K562 (cell line): ENCODE data around the gene HMCES. TPM values are rescaled to one million over a fixed set of nuclear protein-coding genes. Genes with fewer than 3 reads are reported as not detected.

ENCODE experiments used
- ARID3B ChIP-seq: fragments of 250-450 bp; sonication (Bioruptor Pico); IDR thresholded peaks from 2 replicates; pipeline ENCODE4 v1.4.0; 2020; ENCODE audit warnings: borderline replicate concordance
- BRCA1 ChIP-seq, 2 experiments: fragments of 450-650 bp in 1 of 2; sonication (generic) in 1 of 2; formaldehyde crosslinking in 1 of 2; IDR thresholded peaks; 2 replicates each; pipeline versions ENCODE4 v1.5.0 to v1.6.1; 2017 to 2020; ENCODE audit warnings: mild to moderate bottlenecking in 1 of 2, missing genetic modification reagents in 1 of 2
- CCAR2 ChIP-seq: fragments of 200-400 bp; formaldehyde crosslinking; IDR thresholded peaks from 2 replicates; pipeline ENCODE4 v1.6.1; 2017; ENCODE audit warnings: mild to moderate bottlenecking, low read depth, low read length
- CEBPG ChIP-seq, 3 experiments: fragments of 200-800 bp in 1 of 3; sonication (Bioruptor generic) in 1 of 3; sonication (generic) in 1 of 3; formaldehyde crosslinking in 1 of 3; IDR thresholded peaks in 2 of 3; conservative IDR thresholded peaks in 1 of 3; 2 replicates each; pipeline versions ENCODE4 v1.6.1 to v1.8.0; 2016 to 2022; ENCODE audit warnings: missing compliant biosample characterization in 2 of 3, missing genetic modification characterization in 2 of 3, mild to moderate bottlenecking in 1 of 3, missing genetic modification reagents in 1 of 3
- HOXB6 ChIP-seq: fragments of 250-450 bp; sonication (Bioruptor Pico); IDR thresholded peaks from 2 replicates; pipeline ENCODE4 v1.5.1; 2022; ENCODE audit warnings: mild to moderate bottlenecking, borderline replicate concordance
- JUND ChIP-seq, 2 experiments: IDR thresholded peaks; 2 replicates in 1 of 2; 3 replicates in 1 of 2; pipeline ENCODE4 v1.6.1; 2011; ENCODE audit warnings: borderline replicate concordance in 2 of 2, low read depth in 2 of 2, low read length in 2 of 2, improper control_type of control experiment in 1 of 2, missing biosample characterization in 1 of 2, missing genetic modification characterization in 1 of 2, missing genetic modification reagents in 1 of 2
- MBD2 ChIP-seq: sonication (generic); IDR thresholded peaks from 2 replicates; pipeline ENCODE4 v1.6.1; 2016; ENCODE audit warnings: low read depth, borderline replicate concordance
- PATZ1 ChIP-seq: fragments of 250-450 bp; sonication (Bioruptor Pico); IDR thresholded peaks from 2 replicates; pipeline ENCODE4 v1.5.0; 2020; ENCODE audit warnings: mild to moderate bottlenecking, borderline replicate concordance
- RAD21 ChIP-seq, 2 experiments: fragments of 250-450 bp in 1 of 2; fragments of 450-650 bp in 1 of 2; sonication (Bioruptor Pico) in 1 of 2; formaldehyde crosslinking in 1 of 2; IDR thresholded peaks in 1 of 2; conservative IDR thresholded peaks in 1 of 2; 2 replicates each; pipeline versions ENCODE4 v1.4.0 to v1.8.0; 2020 to 2022; ENCODE audit warnings: mild to moderate bottlenecking in 2 of 2, moderate library complexity in 1 of 2
- RNF2 ChIP-seq: sonication (generic); IDR thresholded peaks from 2 replicates; pipeline ENCODE4 v1.6.1; 2016
- SNAPC5 ChIP-seq: fragments of 250-450 bp; sonication (Bioruptor Pico); IDR thresholded peaks from 2 replicates; pipeline ENCODE4 v1.8.0; 2021; ENCODE audit warnings: moderate library complexity, mild to moderate bottlenecking, inconsistent platforms
- SRSF3 ChIP-seq: fragments of 200-400 bp; formaldehyde crosslinking; IDR thresholded peaks from 2 replicates; pipeline ENCODE4 v1.6.1; 2016; ENCODE audit warnings: mild to moderate bottlenecking, low read length, moderate library complexity; ENCODE audit not compliant: insufficient read depth
- XRCC3 ChIP-seq: fragments of 450-650 bp; IDR thresholded peaks from 2 replicates; pipeline ENCODE4 v1.6.1; 2017; ENCODE audit warnings: mild to moderate bottlenecking, moderate library complexity
- ZBTB43 ChIP-seq: sonication (generic); formaldehyde crosslinking; IDR thresholded peaks from 2 replicates; pipeline ENCODE4 v1.8.0; 2023; ENCODE audit warnings: mild to moderate bottlenecking, missing genetic modification reagents
- ZNF444 ChIP-seq: fragments of 250-450 bp; sonication (Bioruptor Pico); IDR thresholded peaks from 2 replicates; pipeline ENCODE4 v1.4.0; 2020; ENCODE audit warnings: mild to moderate bottlenecking, moderate library complexity
- ZNF518B ChIP-seq: fragments of 250-450 bp; sonication (Bioruptor Pico); IDR thresholded peaks from 2 replicates; pipeline ENCODE4 v1.5.0; 2021; ENCODE audit warnings: mild to moderate bottlenecking, moderate library complexity
- ZNF583 ChIP-seq: fragments of 250-450 bp; sonication (Bioruptor Pico); IDR thresholded peaks from 2 replicates; pipeline ENCODE4 v1.4.0; 2020
- polyA plus RNA-seq, 8 experiments: library from polyadenylated mRNA; depleted of rRNA in 4 of 8; stranded (reverse) in 5 of 8; unstranded in 3 of 8; fragments of >200 nt; fragmentation: Nextera tagmentation in 2 of 8; fragmentation: Illumina TruSeq in 1 of 8; extraction: Ambion mirVana in 2 of 8; extraction: Trizol in 1 of 8; gene quantifications; 2 replicates each; pipeline versions ENCODE4 v1.2.1 to v1.2.3, GENCODE V29; 2011 to 2014; ENCODE audit warnings: inconsistent platforms in 1 of 8, missing spikeins in 1 of 8
- total RNA-seq, 7 experiments: library from RNA; depleted of rRNA in 6 of 7; stranded (reverse); fragments of >200 nt in 6 of 7; fragmentation: Illumina TruSeq in 2 of 7; extraction: Trizol in 2 of 7; gene quantifications; 2 replicates each; pipeline versions ENCODE4 v1.2.1 to v1.2.3, GENCODE V29; 2011 to 2021; ENCODE audit warnings: low replicate concordance in 1 of 7

The HMCES gene
- total and polyA plus RNA-seq, 9 of the 15 experiments (the other 6 are each of a cell fraction or from before 2014, with no cell fraction given): 18.8 to 45.3 (median 24.8) TPM

GRCh38 chr3:129316248-129317013 lies 37.8 kb downstream of the HMCES start (continued):
- TF ChIP-seq PATZ1 (CRISPR knock-in tag) (no peak), XRCC3 (no peak), BRCA1 (IDR thresholded peaks at IDR 0.05) (no peak), BRCA1 (CRISPR knock-in tag; IDR thresholded peaks at IDR 0.05) (no peak), RNF2 (peak; percentile 66; the same call in 1 of the 2 replicates), JUND (IDR thresholded peaks at IDR 0.05; ENCODE audit: borderline replicate concordance, low read depth, low read length) (no peak), JUND (tag; IDR thresholded peaks at IDR 0.05; ENCODE audit: borderline replicate concordance, low read depth, low read length) (no peak), ZNF518B (CRISPR knock-in tag) (no peak), MBD2 (peak; percentile 87), CCAR2 (no peak), SRSF3 (no peak), RAD21 (CRISPR knock-in tag; conservative IDR thresholded peaks at IDR 0.05 in 1 of 2, IDR thresholded peaks at IDR 0.05 in 1 of 2) (peak in 1 of 2 experiments; percentile 45; a peak in 2 of 4 replicates), ZNF444 (CRISPR knock-in tag) (no peak), ZBTB43 (no peak), SNAPC5 (CRISPR knock-in tag) (no peak), HOXB6 (CRISPR knock-in tag) (no peak), ZNF583 (no peak), ARID3B (no peak), CEBPG (CRISPR knock-in tag; IDR thresholded peaks at IDR 0.05) (no peak), CEBPG (tag; conservative IDR thresholded peaks at IDR 0.05 in 1 of 2, IDR thresholded peaks at IDR 0.05 in 1 of 2) (no peak)
